Ishikawa (cell line): ENCODE measurements around the gene ABHD2.

Source experiments
- EP300 ChIP-seq: IDR thresholded peaks from 2 replicates; pipeline ENCODE4 v1.6.1; 2012; ENCODE audit warnings: borderline replicate concordance
- MAX ChIP-seq: IDR thresholded peaks from 2 replicates; pipeline ENCODE4 v1.6.1; 2012

- TF ChIP-seq MAX (no peak), EP300 (no peak)
Measured at GRCh38 chr15:89085289-89085926, 2.8 kb upstream of the ABHD2 start.
